Measurements from ENCODE around the gene KRT7.
"Not testable (repeated sequence)": the region's sequence is repeated elsewhere in the genome, so short reads cannot be mapped to it uniquely, and the experiment has no call there.

The KRT7 gene

GRCh38 chr12:52251367-52252051 lies 18.5 kb downstream of the KRT7 start:
- H3K4me1 ChIP-seq (ENCODE audit: insufficient read depth, low read length) = no peaks in the 10 kb centered on the region
- H3K4me3 ChIP-seq (ENCODE audit: low read length) = no peak overlapping the region
- H3K9me3 ChIP-seq (ENCODE audit: low read length) = no peaks in the 10 kb centered on the region
- H3K36me3 ChIP-seq (ENCODE audit: insufficient read depth, low read length) = no peaks in the 10 kb centered on the region
- H3K27me3 ChIP-seq (ENCODE audit: insufficient read depth, low read length) = peaks cover 24% of the 10 kb centered on the region
- H2AFZ ChIP-seq (ENCODE audit: low read depth, low read length) = no peak overlapping the region

- H3K4me1 ChIP-seq (ENCODE audit: insufficient read depth, low read length); H2AFZ ChIP-seq (ENCODE audit: low read depth, low read length); H3K36me3 ChIP-seq (ENCODE audit: insufficient read depth, low read length); H3K9me3 ChIP-seq (ENCODE audit: low read length); H3K4me3 ChIP-seq (ENCODE audit: low read length): not testable (repeated sequence)
- H3K27me3 ChIP-seq (ENCODE audit: insufficient read depth, low read length) = peaks cover 29% of the 10 kb centered on the region
These were observed 19.2 kb downstream of the KRT7 start for GRCh38 chr12:52252175-52252615.

GRCh38 chr12:52252728-52253343 lies 19.8 kb downstream of the KRT7 start:
- H3K36me3 ChIP-seq (ENCODE audit: insufficient read depth, low read length) = no peaks in the 10 kb centered on the region
- no peak overlapping the region for H2AFZ ChIP-seq (ENCODE audit: low read depth, low read length)
- H3K9me3 ChIP-seq (ENCODE audit: low read length) = no peaks in the 10 kb centered on the region
- H3K4me3 ChIP-seq (ENCODE audit: low read length) = no peak overlapping the region
- no peaks in the 10 kb centered on the region for H3K4me1 ChIP-seq (ENCODE audit: insufficient read depth, low read length)
- H3K27me3 ChIP-seq (ENCODE audit: insufficient read depth, low read length) = peaks cover 33% of the 10 kb centered on the region

- Histone ChIP-seq H3K4me1 (ENCODE audit: insufficient read depth, low read length) (no peaks in the 10 kb centered on the region), H3K4me3 (ENCODE audit: low read length) (no peak overlapping the region), H3K36me3 (ENCODE audit: insufficient read depth, low read length) (no peaks in the 10 kb centered on the region), H2AFZ (ENCODE audit: low read depth, low read length) (no peak overlapping the region), H3K9me3 (ENCODE audit: low read length) (no peaks in the 10 kb centered on the region), H3K27me3 (ENCODE audit: insufficient read depth, low read length) (peaks cover 34% of the 10 kb centered on the region)
These were observed 20.5 kb downstream of the KRT7 start for GRCh38 chr12:52253391-52254179.

- Histone ChIP-seq H3K36me3 (ENCODE audit: insufficient read depth, low read length) (no peaks in the 10 kb centered on the region), H2AFZ (ENCODE audit: low read depth, low read length) (no peak overlapping the region), H3K4me1 (ENCODE audit: insufficient read depth, low read length) (no peaks in the 10 kb centered on the region), H3K9me3 (ENCODE audit: low read length) (no peaks in the 10 kb centered on the region), H3K27me3 (ENCODE audit: insufficient read depth, low read length) (peaks cover 37% of the 10 kb centered on the region), H3K4me3 (ENCODE audit: low read length) (no peak overlapping the region)
These were observed 21.3 kb downstream of the KRT7 start for GRCh38 chr12:52254180-52254964.

- Histone ChIP-seq H3K4me1 (ENCODE audit: insufficient read depth, low read length) (no peaks in the 10 kb centered on the region), H3K36me3 (ENCODE audit: insufficient read depth, low read length) (no peaks in the 10 kb centered on the region), H3K4me3 (ENCODE audit: low read length) (no peak overlapping the region), H2AFZ (ENCODE audit: low read depth, low read length) (no peak overlapping the region), H3K9me3 (ENCODE audit: low read length) (no peaks in the 10 kb centered on the region), H3K27me3 (ENCODE audit: insufficient read depth, low read length) (peaks cover 34% of the 10 kb centered on the region)
These were observed 22.1 kb downstream of the KRT7 start for GRCh38 chr12:52254965-52255751.

- H3K27me3 ChIP-seq (ENCODE audit: insufficient read depth, low read length) = peaks cover 29% of the 10 kb centered on the region
- H3K4me1 ChIP-seq (ENCODE audit: insufficient read depth, low read length) = peaks cover 3% of the 10 kb centered on the region
- H3K36me3 ChIP-seq (ENCODE audit: insufficient read depth, low read length) = no peaks in the 10 kb centered on the region
- no peak overlapping the region for H3K4me3 ChIP-seq (ENCODE audit: low read length)
- H2AFZ ChIP-seq (ENCODE audit: low read depth, low read length) = no peak overlapping the region
- H3K9me3 ChIP-seq (ENCODE audit: low read length) = no peaks in the 10 kb centered on the region
These were observed 23.0 kb downstream of the KRT7 start for GRCh38 chr12:52255926-52256583.

GRCh38 chr12:52256584-52256935 lies 23.5 kb downstream of the KRT7 start:
- Histone ChIP-seq H3K4me3 (ENCODE audit: low read length) (no peak overlapping the region), H3K27me3 (ENCODE audit: insufficient read depth, low read length) (peaks cover 29% of the 10 kb centered on the region), H3K4me1 (ENCODE audit: insufficient read depth, low read length) (peaks cover 3% of the 10 kb centered on the region), H2AFZ (ENCODE audit: low read depth, low read length) (no peak overlapping the region), H3K9me3 (ENCODE audit: low read length) (no peaks in the 10 kb centered on the region), H3K36me3 (ENCODE audit: insufficient read depth, low read length) (no peaks in the 10 kb centered on the region)

- no peak overlapping the region for H3K4me3 ChIP-seq (ENCODE audit: low read length)
- peaks cover 3% of the 10 kb centered on the region for H3K4me1 ChIP-seq (ENCODE audit: insufficient read depth, low read length)
- H3K36me3 ChIP-seq (ENCODE audit: insufficient read depth, low read length) = no peaks in the 10 kb centered on the region
- no peak overlapping the region for H2AFZ ChIP-seq (ENCODE audit: low read depth, low read length)
- H3K9me3 ChIP-seq (ENCODE audit: low read length) = no peaks in the 10 kb centered on the region
- H3K27me3 ChIP-seq (ENCODE audit: insufficient read depth, low read length) = peaks cover 29% of the 10 kb centered on the region
These were observed 24.1 kb downstream of the KRT7 start for GRCh38 chr12:52257074-52257551.

GRCh38 chr12:52257922-52258321 lies 24.9 kb downstream of the KRT7 start:
- H3K4me3 ChIP-seq (ENCODE audit: low read length); H2AFZ ChIP-seq (ENCODE audit: low read depth, low read length); H3K36me3 ChIP-seq (ENCODE audit: insufficient read depth, low read length); H3K4me1 ChIP-seq (ENCODE audit: insufficient read depth, low read length); H3K9me3 ChIP-seq (ENCODE audit: low read length): not testable (repeated sequence)
- H3K27me3 ChIP-seq (ENCODE audit: insufficient read depth, low read length) = peaks cover 29% of the 10 kb centered on the region

- H3K4me1 ChIP-seq (ENCODE audit: insufficient read depth, low read length) = peaks cover 3% of the 10 kb centered on the region
- H3K9me3 ChIP-seq (ENCODE audit: low read length) = no peaks in the 10 kb centered on the region
- H3K27me3 ChIP-seq (ENCODE audit: insufficient read depth, low read length) = peaks cover 28% of the 10 kb centered on the region
- no peak overlapping the region for H3K4me3 ChIP-seq (ENCODE audit: low read length)
- no peak overlapping the region for H2AFZ ChIP-seq (ENCODE audit: low read depth, low read length)
- H3K36me3 ChIP-seq (ENCODE audit: insufficient read depth, low read length) = no peaks in the 10 kb centered on the region
These were observed 25.4 kb downstream of the KRT7 start for GRCh38 chr12:52258335-52258901.

Measured in neuron (in vitro differentiated cells).